Effector memory CD4-positive, alpha-beta T cell (primary cell): ENCODE measurements around the gene ABO.
"Not testable (repeated sequence)": the region's sequence is repeated elsewhere in the genome, so short reads cannot be mapped to it uniquely, and the experiment has no call there.

ENCODE experiments used
- DNase-seq, 3 donors: peaks; one replicate each; pipeline ENCODE4 v3.0.0-alpha.2; 2020
- H3K27ac ChIP-seq: 2 replicates; pipeline ENCODE4 v1.7.0; 2013; ENCODE audit warnings: mild to moderate bottlenecking, low read length, moderate library complexity; ENCODE audit not compliant: insufficient read depth, poor library complexity, severe bottlenecking
- H3K27me3 ChIP-seq: replicated peaks from 2 replicates; pipeline ENCODE4 v1.7.0; 2013; ENCODE audit warnings: mild to moderate bottlenecking, low read length; ENCODE audit not compliant: insufficient read depth, control insufficient read depth, poor library complexity, severe bottlenecking
- H3K36me3 ChIP-seq: 2 replicates; pipeline ENCODE4 v1.7.0; 2013; ENCODE audit warnings: mild to moderate bottlenecking, low read length, moderate library complexity; ENCODE audit not compliant: control insufficient read depth, insufficient read depth
- H3K4me1 ChIP-seq: 2 replicates; pipeline ENCODE4 v1.7.0; 2013; ENCODE audit warnings: low read length, mild to moderate bottlenecking; ENCODE audit not compliant: control insufficient read depth, insufficient read depth, poor library complexity, severe bottlenecking
- H3K4me3 ChIP-seq: 2 replicates; pipeline ENCODE4 v1.7.0; 2013; ENCODE audit warnings: low read length, low read depth, mild to moderate bottlenecking; ENCODE audit not compliant: insufficient read depth, poor library complexity, severe bottlenecking
- H3K9me3 ChIP-seq: 2 replicates; pipeline ENCODE4 v1.7.0; 2013; ENCODE audit warnings: mild to moderate bottlenecking, low read length, moderate library complexity; ENCODE audit not compliant: control insufficient read depth
- total RNA-seq, 3 donors: gene quantifications; one replicate each; lab custom pipeline; 2026; lab: John Stamatoyannopoulos, UW

Gene ABO
- 0 to 0.69 (median 0.26) reads per million in 3 donors for total RNA-seq

- no peaks in the 10 kb centered on the region for H3K36me3 ChIP-seq
- peaks cover 6% of the 10 kb centered on the region for H3K4me1 ChIP-seq
- no peak for DNase-seq
- H3K9me3 ChIP-seq, result no peaks in the 10 kb centered on the region
- H3K27ac ChIP-seq, result no peak within 1 kb of the TSS
- H3K27me3 ChIP-seq, result peaks cover 12% of the 10 kb centered on the region
- no peak within 1 kb of the TSS for H3K4me3 ChIP-seq
These were observed at the start of gene ABO for GRCh38 chr9:133275105-133276000. TSS of gene ABO (minus strand) at chr9:133275201.

- Histone ChIP-seq H3K4me1 (no peaks in the 10 kb centered on the region), H3K27ac (no peak overlapping the region), H3K27me3 (no peaks in the 10 kb centered on the region), H3K4me3 (no peak overlapping the region), H3K9me3 (no peaks in the 10 kb centered on the region), H3K36me3 (no peaks in the 10 kb centered on the region)
- DNase-seq, result no peak
These were observed 49.1 kb upstream of the ABO start for GRCh38 chr9:133323991-133324703.

- no peaks in the 10 kb centered on the region for H3K9me3 ChIP-seq
- H3K36me3 ChIP-seq, result no peaks in the 10 kb centered on the region
- no peak overlapping the region for H3K4me3 ChIP-seq
- H3K27ac ChIP-seq, result no peak overlapping the region
- DNase-seq, result no peak
- no peaks in the 10 kb centered on the region for H3K27me3 ChIP-seq
- H3K4me1 ChIP-seq, result no peaks in the 10 kb centered on the region
These were observed 48.2 kb upstream of the ABO start for GRCh38 chr9:133323211-133323610.

GRCh38 chr9:133322701-133323100 lies 47.7 kb upstream of the ABO start:
- Histone ChIP-seq H3K27ac (no peak overlapping the region), H3K9me3 (no peaks in the 10 kb centered on the region), H3K27me3 (no peaks in the 10 kb centered on the region), H3K36me3 (no peaks in the 10 kb centered on the region), H3K4me3 (no peak overlapping the region), H3K4me1 (no peaks in the 10 kb centered on the region)
- DNase-seq, result no peak

GRCh38 chr9:133321411-133321935 lies 46.5 kb upstream of the ABO start:
- no peak for DNase-seq
- Histone ChIP-seq H3K36me3 (no peaks in the 10 kb centered on the region), H3K27ac (no peak overlapping the region), H3K4me3 (no peak overlapping the region), H3K27me3 (no peaks in the 10 kb centered on the region), H3K9me3 (no peaks in the 10 kb centered on the region), H3K4me1 (no peaks in the 10 kb centered on the region)

GRCh38 chr9:133320421-133320881 lies 45.5 kb upstream of the ABO start:
- Histone ChIP-seq H3K9me3 (no peaks in the 10 kb centered on the region), H3K27ac (no peak overlapping the region), H3K36me3 (no peaks in the 10 kb centered on the region), H3K27me3 (no peaks in the 10 kb centered on the region), H3K4me3 (no peak overlapping the region), H3K4me1 (no peaks in the 10 kb centered on the region)
- DNase-seq, result no peak

- not testable (repeated sequence) for H3K4me1 ChIP-seq, H3K27me3 ChIP-seq, H3K36me3 ChIP-seq, DNase-seq, H3K4me3 ChIP-seq, H3K27ac ChIP-seq, H3K9me3 ChIP-seq
These were observed 42.5 kb upstream of the ABO start for GRCh38 chr9:133317551-133317950.

- Histone ChIP-seq H3K9me3 (no peaks in the 10 kb centered on the region), H3K4me3 (no peak overlapping the region), H3K4me1 (no peaks in the 10 kb centered on the region), H3K27ac (no peak overlapping the region), H3K27me3 (no peaks in the 10 kb centered on the region), H3K36me3 (no peaks in the 10 kb centered on the region)
- no peak for DNase-seq
These were observed 41.0 kb upstream of the ABO start for GRCh38 chr9:133315997-133316396.

- Histone ChIP-seq H3K27ac (no peak overlapping the region), H3K9me3 (no peaks in the 10 kb centered on the region), H3K36me3 (no peaks in the 10 kb centered on the region), H3K27me3 (no peaks in the 10 kb centered on the region), H3K4me3 (no peak overlapping the region), H3K4me1 (no peaks in the 10 kb centered on the region)
- DNase-seq, result no peak
These were observed 34.6 kb upstream of the ABO start for GRCh38 chr9:133309608-133310007.

- DNase-seq, result no peak
- Histone ChIP-seq H3K9me3 (no peaks in the 10 kb centered on the region), H3K4me1 (no peaks in the 10 kb centered on the region), H3K36me3 (no peaks in the 10 kb centered on the region), H3K4me3 (no peak overlapping the region), H3K27me3 (no peaks in the 10 kb centered on the region), H3K27ac (no peak overlapping the region)
These were observed 32.3 kb upstream of the ABO start for GRCh38 chr9:133307301-133307700.
